ENCODE data around the gene PDGFC.

DNA sequence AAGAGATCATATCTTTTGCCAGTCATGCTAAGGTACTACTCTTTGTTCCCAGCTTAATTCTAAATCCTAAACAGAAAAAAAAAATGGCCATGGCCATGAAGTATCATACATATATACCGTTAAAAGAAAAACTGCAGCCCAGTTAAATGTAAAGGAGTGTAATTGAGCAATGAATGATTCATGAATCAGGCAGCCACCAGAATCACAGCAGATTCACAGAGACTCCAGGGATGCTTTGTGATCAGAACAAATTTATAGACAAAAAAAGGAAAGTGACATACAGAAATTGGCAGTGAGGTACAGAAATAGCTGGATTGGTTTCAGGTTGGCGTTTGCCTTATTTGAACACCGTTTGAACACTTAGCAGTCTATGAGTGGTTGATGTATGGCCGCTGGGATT lies 42.1 kb upstream of the PDGFC start:
- TF ChIP-seq POLR2A (IDR thresholded peaks at IDR 0.05), result no peak
- TF ChIP-seq, protein P1, sequence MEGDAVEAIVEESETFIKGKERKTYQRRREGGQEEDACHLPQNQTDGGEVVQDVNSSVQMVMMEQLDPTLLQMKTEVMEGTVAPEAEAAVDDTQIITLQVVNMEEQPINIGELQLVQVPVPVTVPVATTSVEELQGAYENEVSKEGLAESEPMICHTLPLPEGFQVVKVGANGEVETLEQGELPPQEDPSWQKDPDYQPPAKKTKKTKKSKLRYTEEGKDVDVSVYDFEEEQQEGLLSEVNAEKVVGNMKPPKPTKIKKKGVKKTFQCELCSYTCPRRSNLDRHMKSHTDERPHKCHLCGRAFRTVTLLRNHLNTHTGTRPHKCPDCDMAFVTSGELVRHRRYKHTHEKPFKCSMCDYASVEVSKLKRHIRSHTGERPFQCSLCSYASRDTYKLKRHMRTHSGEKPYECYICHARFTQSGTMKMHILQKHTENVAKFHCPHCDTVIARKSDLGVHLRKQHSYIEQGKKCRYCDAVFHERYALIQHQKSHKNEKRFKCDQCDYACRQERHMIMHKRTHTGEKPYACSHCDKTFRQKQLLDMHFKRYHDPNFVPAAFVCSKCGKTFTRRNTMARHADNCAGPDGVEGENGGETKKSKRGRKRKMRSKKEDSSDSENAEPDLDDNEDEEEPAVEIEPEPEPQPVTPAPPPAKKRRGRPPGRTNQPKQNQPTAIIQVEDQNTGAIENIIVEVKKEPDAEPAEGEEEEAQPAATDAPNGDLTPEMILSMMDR (IDR thresholded peaks at IDR 0.05), result no peak
